H9 (cell line): ENCODE data around the gene IRS2. TPM values are rescaled to one million over a fixed set of nuclear protein-coding genes. Genes with fewer than 3 reads are reported as not detected.

Source experiments
- DNase-seq: peaks from one replicate; pipeline ENCODE4 v3.0.0-alpha.2; 2017
- H2AFZ ChIP-seq: one replicate; pipeline ENCODE4 v1.6.1; 2013; ENCODE audit warnings: mild to moderate bottlenecking, low read length, control low read depth, moderate library complexity
- H2AK5ac ChIP-seq: 2 replicates; pipeline ENCODE4 v1.6.1; 2013; ENCODE audit warnings: low read length, control low read depth, mixed read lengths; ENCODE audit not compliant: insufficient read length
- H2BK120ac ChIP-seq: one replicate; pipeline ENCODE4 v1.6.1; 2013; ENCODE audit warnings: low read depth, mild to moderate bottlenecking, low read length, control low read depth, inconsistent platforms; ENCODE audit not compliant: poor library complexity, severe bottlenecking
- H2BK12ac ChIP-seq: 2 replicates; pipeline ENCODE4 v1.6.1; 2013; ENCODE audit warnings: low read length, control low read depth, mixed read lengths, low read depth; ENCODE audit not compliant: insufficient read length
- H2BK15ac ChIP-seq: 2 replicates; pipeline ENCODE4 v1.6.1; 2013; ENCODE audit warnings: low read depth, low read length, control low read depth
- H2BK20ac ChIP-seq: one replicate; pipeline ENCODE4 v1.6.1; 2013; ENCODE audit warnings: low read depth, mild to moderate bottlenecking, low read length, control low read depth, inconsistent platforms; ENCODE audit not compliant: poor library complexity, severe bottlenecking
- H2BK5ac ChIP-seq: 2 replicates; pipeline ENCODE4 v1.6.1; 2013; ENCODE audit warnings: low read length, control low read depth, mixed read lengths; ENCODE audit not compliant: insufficient read length
- H3K14ac ChIP-seq: 2 replicates; pipeline ENCODE4 v1.6.1; 2013; ENCODE audit warnings: low read length, control low read depth; ENCODE audit not compliant: insufficient read depth
- H3K18ac ChIP-seq: 2 replicates; pipeline ENCODE4 v1.6.1; 2013; ENCODE audit warnings: low read depth, mild to moderate bottlenecking, mixed read lengths, low read length, control low read depth; ENCODE audit not compliant: insufficient read length
- H3K23ac ChIP-seq: 2 replicates; pipeline ENCODE4 v1.6.1; 2013; ENCODE audit warnings: low read length, control low read depth, mixed read lengths, low read depth; ENCODE audit not compliant: insufficient read length
- H3K23me2 ChIP-seq: 2 replicates; pipeline ENCODE4 v1.6.1; 2013; ENCODE audit warnings: low read depth, mild to moderate bottlenecking, mixed read lengths, low read length, control low read depth; ENCODE audit not compliant: insufficient read length, poor library complexity, severe bottlenecking
- H3K27ac ChIP-seq: 2 replicates; pipeline ENCODE4 v1.5.1; 2013; ENCODE audit warnings: low read length, control low read depth, mixed read lengths, low read depth; ENCODE audit not compliant: insufficient read length
- H3K27me3 ChIP-seq: 2 replicates; pipeline ENCODE4 v1.6.1; 2013; ENCODE audit warnings: low read length, control low read depth, inconsistent platforms; ENCODE audit not compliant: insufficient read depth
- H3K4ac ChIP-seq: 2 replicates; pipeline ENCODE4 v1.6.1; 2013; ENCODE audit warnings: low read depth, mild to moderate bottlenecking, control low read depth, inconsistent platforms, low read length, moderate library complexity
- H3K4me1 ChIP-seq: 2 replicates; pipeline ENCODE4 v1.6.1; 2013; ENCODE audit warnings: low read length, control low read depth, inconsistent platforms; ENCODE audit not compliant: insufficient read depth
- H3K4me2 ChIP-seq: 2 replicates; pipeline ENCODE4 v1.6.1; 2013; ENCODE audit warnings: low read length, control low read depth, mixed read lengths; ENCODE audit not compliant: insufficient read length, insufficient read depth
- H3K56ac ChIP-seq: 2 replicates; pipeline ENCODE4 v1.6.1; 2013; ENCODE audit warnings: low read depth, mild to moderate bottlenecking, mixed read lengths, low read length, control low read depth; ENCODE audit not compliant: insufficient read length
- H3K79me1 ChIP-seq: 2 replicates; pipeline ENCODE4 v1.6.1; 2013; ENCODE audit warnings: low read depth, mild to moderate bottlenecking, moderate library complexity, low read length, control low read depth, inconsistent platforms; ENCODE audit not compliant: insufficient read depth, poor library complexity, severe bottlenecking
- H3K79me2 ChIP-seq: 2 replicates; pipeline ENCODE4 v1.6.1; 2013; ENCODE audit warnings: low read length, control low read depth, inconsistent platforms; ENCODE audit not compliant: insufficient read depth
- H3K9ac ChIP-seq: 2 replicates; pipeline ENCODE4 v1.6.1; 2013; ENCODE audit warnings: low read length, control low read depth, mixed read lengths; ENCODE audit not compliant: insufficient read length; ENCODE audit errors: extremely low read depth
- H3K9me3 ChIP-seq: one replicate; pipeline ENCODE4 v1.6.1; 2013; ENCODE audit warnings: low read depth, low read length, inconsistent platforms; ENCODE audit not compliant: control insufficient read depth
- H3T11ph ChIP-seq: one replicate; pipeline ENCODE4 v1.6.1; 2013; ENCODE audit warnings: mild to moderate bottlenecking, low read length, control low read depth, inconsistent platforms
- H4K20me1 ChIP-seq: one replicate; pipeline ENCODE4 v1.6.1; 2013; ENCODE audit not compliant: control insufficient read depth, insufficient read length, insufficient read depth
- H4K5ac ChIP-seq: 2 replicates; pipeline ENCODE4 v1.6.1; 2013; ENCODE audit warnings: low read depth, mild to moderate bottlenecking, mixed read lengths, low read length, control low read depth; ENCODE audit not compliant: insufficient read length
- H4K8ac ChIP-seq: replicated peaks from 2 replicates; pipeline ENCODE4 v1.6.1; 2013; ENCODE audit warnings: low read length, control low read depth, mixed read lengths, low read depth; ENCODE audit not compliant: insufficient read length
- H4K91ac ChIP-seq: 2 replicates; pipeline ENCODE4 v1.6.1; 2013; ENCODE audit warnings: low read depth, mild to moderate bottlenecking, moderate library complexity, mixed read lengths, low read length, control low read depth; ENCODE audit not compliant: insufficient read length
- H3K27ac Mint-ChIP-seq, 3 experiments: 2 replicates in 2 of 3; 3 replicates in 1 of 3; pipeline ENCODE4 v1.8.0; 2020 to 2021; ENCODE audit warnings: mixed read lengths in 3 of 3, mild to moderate bottlenecking in 1 of 3, moderate library complexity in 1 of 3
- H3K27me3 Mint-ChIP-seq: 2 replicates; pipeline ENCODE4 v1.8.0; 2021; ENCODE audit warnings: low read depth, mild to moderate bottlenecking, moderate library complexity, mixed read lengths
- H3K36me3 Mint-ChIP-seq, 3 experiments: 2 replicates in 2 of 3; 3 replicates in 1 of 3; pipeline ENCODE4 v1.8.0; 2020 to 2021; ENCODE audit warnings: low read depth in 3 of 3, mixed read lengths in 3 of 3; ENCODE audit not compliant: insufficient read depth in 1 of 3
- H3K4me1 Mint-ChIP-seq, 2 experiments: 2 replicates each; pipeline ENCODE4 v1.8.0; 2020; ENCODE audit warnings: mixed read lengths in 2 of 2
- H3K4me3 Mint-ChIP-seq, 2 experiments: 2 replicates in 1 of 2; 3 replicates in 1 of 2; pipeline ENCODE4 v1.8.0; 2020 to 2021; ENCODE audit warnings: mild to moderate bottlenecking in 2 of 2, mixed read lengths in 2 of 2, moderate library complexity in 1 of 2
- H3K9me3 Mint-ChIP-seq, 2 experiments: 2 replicates in 1 of 2; 3 replicates in 1 of 2; pipeline ENCODE4 v1.8.0; 2020; ENCODE audit warnings: mild to moderate bottlenecking in 2 of 2, mixed read lengths in 2 of 2, moderate library complexity in 1 of 2
- WGBS: extraction: QIAGEN DNeasy Blood & Tissue Kit; methylation state at CpG from one replicate; pipeline ENCODE4 v1.1.7; 2013; ENCODE audit warnings: missing lambda C conversion rate, low lambda C conversion rate, mixed read lengths; ENCODE audit not compliant: insufficient read length; ENCODE audit errors: extremely low coverage; 5-methylcytosine and 5-hydroxymethylcytosine counted together
- total RNA-seq: library from RNA; stranded (reverse); gene quantifications from 2 replicates; pipeline ENCODE4 v1.2.1, GENCODE V29; 2021
- TF ChIP-seq, protein P1 (sequence below): fragments of 200-600 bp; sonication (generic); conservative IDR thresholded peaks from 3 replicates; pipeline ENCODE4 v1.8.0; 2021; ENCODE audit warnings: antibody characterized with exemption, mild to moderate bottlenecking

Gene IRS2
- total RNA-seq, 1 experiment from 2014 or later = 10.1 TPM

DNA sequence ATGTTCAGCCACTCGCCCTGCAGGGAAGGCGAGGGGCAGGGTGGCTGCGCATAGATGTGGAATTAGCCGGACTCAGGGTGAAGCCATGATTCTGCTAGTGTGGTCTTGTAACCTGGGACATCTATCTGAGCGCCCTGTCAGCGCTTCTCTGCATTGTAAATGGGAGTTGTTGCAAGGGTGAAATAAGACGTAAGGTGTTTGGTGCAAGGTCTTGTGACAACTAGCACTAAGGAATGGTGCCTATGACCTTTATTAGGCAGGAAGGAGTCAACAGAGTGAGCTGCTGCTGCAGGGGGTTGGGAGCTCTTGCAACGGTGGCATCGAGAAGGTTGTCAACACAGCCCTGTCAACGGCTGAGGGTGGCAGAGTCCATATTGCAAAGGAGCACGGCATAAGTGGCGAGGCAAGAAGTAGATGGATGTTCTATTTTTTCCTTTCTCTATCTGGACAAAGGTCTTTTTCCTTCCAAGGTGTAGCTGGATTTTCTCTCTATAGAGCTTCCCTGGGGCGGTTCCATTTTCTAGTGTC lies 49.3 kb downstream of the IRS2 start:
- no peaks in the 10 kb centered on the region for H3K27me3 ChIP-seq
- no peaks in the 10 kb centered on the region for H4K20me1 ChIP-seq
- no peak overlapping the region for H2BK15ac ChIP-seq
- H3K9me3 ChIP-seq = no peaks in the 10 kb centered on the region
- H2AFZ ChIP-seq = no peak overlapping the region
- no peak overlapping the region for H3K4me2 ChIP-seq
- no peak overlapping the region for H3T11ph ChIP-seq
- H3K18ac ChIP-seq = no peak overlapping the region
- no peaks in the 10 kb centered on the region for H3K79me2 ChIP-seq
- no peak overlapping the region for H4K5ac ChIP-seq
- H3K27ac ChIP-seq = no peak overlapping the region
- no peak overlapping the region for H3K56ac ChIP-seq
- H3K23me2 ChIP-seq = no peaks in the 10 kb centered on the region
- H3K14ac ChIP-seq = no peak overlapping the region
- no peaks in the 10 kb centered on the region; a peak in 2 of 7 replicates for H3K36me3 Mint-ChIP-seq
- TF ChIP-seq, protein P1, sequence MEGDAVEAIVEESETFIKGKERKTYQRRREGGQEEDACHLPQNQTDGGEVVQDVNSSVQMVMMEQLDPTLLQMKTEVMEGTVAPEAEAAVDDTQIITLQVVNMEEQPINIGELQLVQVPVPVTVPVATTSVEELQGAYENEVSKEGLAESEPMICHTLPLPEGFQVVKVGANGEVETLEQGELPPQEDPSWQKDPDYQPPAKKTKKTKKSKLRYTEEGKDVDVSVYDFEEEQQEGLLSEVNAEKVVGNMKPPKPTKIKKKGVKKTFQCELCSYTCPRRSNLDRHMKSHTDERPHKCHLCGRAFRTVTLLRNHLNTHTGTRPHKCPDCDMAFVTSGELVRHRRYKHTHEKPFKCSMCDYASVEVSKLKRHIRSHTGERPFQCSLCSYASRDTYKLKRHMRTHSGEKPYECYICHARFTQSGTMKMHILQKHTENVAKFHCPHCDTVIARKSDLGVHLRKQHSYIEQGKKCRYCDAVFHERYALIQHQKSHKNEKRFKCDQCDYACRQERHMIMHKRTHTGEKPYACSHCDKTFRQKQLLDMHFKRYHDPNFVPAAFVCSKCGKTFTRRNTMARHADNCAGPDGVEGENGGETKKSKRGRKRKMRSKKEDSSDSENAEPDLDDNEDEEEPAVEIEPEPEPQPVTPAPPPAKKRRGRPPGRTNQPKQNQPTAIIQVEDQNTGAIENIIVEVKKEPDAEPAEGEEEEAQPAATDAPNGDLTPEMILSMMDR = no peak
- no peak overlapping the region for H3K4ac ChIP-seq
- no peak overlapping the region for H4K8ac ChIP-seq
- H3K79me1 ChIP-seq = no peaks in the 10 kb centered on the region
- H3K4me1 Mint-ChIP-seq = peaks cover 3 to 7% of the 10 kb centered on the region in 2 experiments; a peak in 2 of 4 replicates
- H3K27ac Mint-ChIP-seq = no peak overlapping the region
- no peak overlapping the region for H2BK5ac ChIP-seq
- H3K9me3 Mint-ChIP-seq = peaks cover 0 to 2% of the 10 kb centered on the region in 2 experiments; a peak in 1 of 5 replicates
- no peak for DNase-seq
- no peak overlapping the region for H3K23ac ChIP-seq
- no peak overlapping the region for H2BK120ac ChIP-seq
- no peak overlapping the region for H2BK20ac ChIP-seq
- no peak overlapping the region for H4K91ac ChIP-seq
- no peaks in the 10 kb centered on the region for H3K4me1 ChIP-seq
- no peak overlapping the region for H2AK5ac ChIP-seq
- no CpG with 5 or more reads among the region's 13 CpGs for WGBS
- no peak overlapping the region for H3K4me3 Mint-ChIP-seq
- no peak overlapping the region for H2BK12ac ChIP-seq
- H3K9ac ChIP-seq = no peak overlapping the region
- no peaks in the 10 kb centered on the region; the same call in 1 of the 2 replicates for H3K27me3 Mint-ChIP-seq
